H9 (cell line): Measurements from ENCODE around the gene ANP32B. TPM values are rescaled to one million over a fixed set of nuclear protein-coding genes. Genes with fewer than 3 reads are reported as not detected.

Source experiments
- DNase-seq: peaks from one replicate; pipeline ENCODE4 v3.0.0-alpha.2; 2017
- H2AFZ ChIP-seq: one replicate; pipeline ENCODE4 v1.6.1; 2013; ENCODE audit warnings: mild to moderate bottlenecking, low read length, control low read depth, moderate library complexity
- H2AK5ac ChIP-seq: 2 replicates; pipeline ENCODE4 v1.6.1; 2013; ENCODE audit warnings: low read length, control low read depth, mixed read lengths; ENCODE audit not compliant: insufficient read length
- H2BK120ac ChIP-seq: one replicate; pipeline ENCODE4 v1.6.1; 2013; ENCODE audit warnings: low read depth, mild to moderate bottlenecking, low read length, control low read depth, inconsistent platforms; ENCODE audit not compliant: poor library complexity, severe bottlenecking
- H2BK12ac ChIP-seq: 2 replicates; pipeline ENCODE4 v1.6.1; 2013; ENCODE audit warnings: low read length, control low read depth, mixed read lengths, low read depth; ENCODE audit not compliant: insufficient read length
- H2BK15ac ChIP-seq: 2 replicates; pipeline ENCODE4 v1.6.1; 2013; ENCODE audit warnings: low read depth, low read length, control low read depth
- H2BK20ac ChIP-seq: one replicate; pipeline ENCODE4 v1.6.1; 2013; ENCODE audit warnings: low read depth, mild to moderate bottlenecking, low read length, control low read depth, inconsistent platforms; ENCODE audit not compliant: poor library complexity, severe bottlenecking
- H2BK5ac ChIP-seq: 2 replicates; pipeline ENCODE4 v1.6.1; 2013; ENCODE audit warnings: low read length, control low read depth, mixed read lengths; ENCODE audit not compliant: insufficient read length
- H3K14ac ChIP-seq: 2 replicates; pipeline ENCODE4 v1.6.1; 2013; ENCODE audit warnings: low read length, control low read depth; ENCODE audit not compliant: insufficient read depth
- H3K18ac ChIP-seq: 2 replicates; pipeline ENCODE4 v1.6.1; 2013; ENCODE audit warnings: low read depth, mild to moderate bottlenecking, mixed read lengths, low read length, control low read depth; ENCODE audit not compliant: insufficient read length
- H3K23ac ChIP-seq: 2 replicates; pipeline ENCODE4 v1.6.1; 2013; ENCODE audit warnings: low read length, control low read depth, mixed read lengths, low read depth; ENCODE audit not compliant: insufficient read length
- H3K23me2 ChIP-seq: 2 replicates; pipeline ENCODE4 v1.6.1; 2013; ENCODE audit warnings: low read depth, mild to moderate bottlenecking, mixed read lengths, low read length, control low read depth; ENCODE audit not compliant: insufficient read length, poor library complexity, severe bottlenecking
- H3K27ac ChIP-seq: 2 replicates; pipeline ENCODE4 v1.5.1; 2013; ENCODE audit warnings: low read length, control low read depth, mixed read lengths, low read depth; ENCODE audit not compliant: insufficient read length
- H3K27me3 ChIP-seq: 2 replicates; pipeline ENCODE4 v1.6.1; 2013; ENCODE audit warnings: low read length, control low read depth, inconsistent platforms; ENCODE audit not compliant: insufficient read depth
- H3K4ac ChIP-seq: 2 replicates; pipeline ENCODE4 v1.6.1; 2013; ENCODE audit warnings: low read depth, mild to moderate bottlenecking, control low read depth, inconsistent platforms, low read length, moderate library complexity
- H3K4me1 ChIP-seq: 2 replicates; pipeline ENCODE4 v1.6.1; 2013; ENCODE audit warnings: low read length, control low read depth, inconsistent platforms; ENCODE audit not compliant: insufficient read depth
- H3K4me2 ChIP-seq: 2 replicates; pipeline ENCODE4 v1.6.1; 2013; ENCODE audit warnings: low read length, control low read depth, mixed read lengths; ENCODE audit not compliant: insufficient read length, insufficient read depth
- H3K56ac ChIP-seq: 2 replicates; pipeline ENCODE4 v1.6.1; 2013; ENCODE audit warnings: low read depth, mild to moderate bottlenecking, mixed read lengths, low read length, control low read depth; ENCODE audit not compliant: insufficient read length
- H3K79me1 ChIP-seq: 2 replicates; pipeline ENCODE4 v1.6.1; 2013; ENCODE audit warnings: low read depth, mild to moderate bottlenecking, moderate library complexity, low read length, control low read depth, inconsistent platforms; ENCODE audit not compliant: insufficient read depth, poor library complexity, severe bottlenecking
- H3K79me2 ChIP-seq: 2 replicates; pipeline ENCODE4 v1.6.1; 2013; ENCODE audit warnings: low read length, control low read depth, inconsistent platforms; ENCODE audit not compliant: insufficient read depth
- H3K9ac ChIP-seq: 2 replicates; pipeline ENCODE4 v1.6.1; 2013; ENCODE audit warnings: low read length, control low read depth, mixed read lengths; ENCODE audit not compliant: insufficient read length; ENCODE audit errors: extremely low read depth
- H3K9me3 ChIP-seq: one replicate; pipeline ENCODE4 v1.6.1; 2013; ENCODE audit warnings: low read depth, low read length, inconsistent platforms; ENCODE audit not compliant: control insufficient read depth
- H3T11ph ChIP-seq: one replicate; pipeline ENCODE4 v1.6.1; 2013; ENCODE audit warnings: mild to moderate bottlenecking, low read length, control low read depth, inconsistent platforms
- H4K20me1 ChIP-seq: one replicate; pipeline ENCODE4 v1.6.1; 2013; ENCODE audit not compliant: control insufficient read depth, insufficient read length, insufficient read depth
- H4K5ac ChIP-seq: 2 replicates; pipeline ENCODE4 v1.6.1; 2013; ENCODE audit warnings: low read depth, mild to moderate bottlenecking, mixed read lengths, low read length, control low read depth; ENCODE audit not compliant: insufficient read length
- H4K8ac ChIP-seq: replicated peaks from 2 replicates; pipeline ENCODE4 v1.6.1; 2013; ENCODE audit warnings: low read length, control low read depth, mixed read lengths, low read depth; ENCODE audit not compliant: insufficient read length
- H4K91ac ChIP-seq: 2 replicates; pipeline ENCODE4 v1.6.1; 2013; ENCODE audit warnings: low read depth, mild to moderate bottlenecking, moderate library complexity, mixed read lengths, low read length, control low read depth; ENCODE audit not compliant: insufficient read length
- H3K27ac Mint-ChIP-seq, 3 experiments: 2 replicates in 2 of 3; 3 replicates in 1 of 3; pipeline ENCODE4 v1.8.0; 2020 to 2021; ENCODE audit warnings: mixed read lengths in 3 of 3, mild to moderate bottlenecking in 1 of 3, moderate library complexity in 1 of 3
- H3K27me3 Mint-ChIP-seq: 2 replicates; pipeline ENCODE4 v1.8.0; 2021; ENCODE audit warnings: low read depth, mild to moderate bottlenecking, moderate library complexity, mixed read lengths
- H3K36me3 Mint-ChIP-seq, 3 experiments: 2 replicates in 2 of 3; 3 replicates in 1 of 3; pipeline ENCODE4 v1.8.0; 2020 to 2021; ENCODE audit warnings: low read depth in 3 of 3, mixed read lengths in 3 of 3; ENCODE audit not compliant: insufficient read depth in 1 of 3
- H3K4me1 Mint-ChIP-seq, 2 experiments: 2 replicates each; pipeline ENCODE4 v1.8.0; 2020; ENCODE audit warnings: mixed read lengths in 2 of 2
- H3K4me3 Mint-ChIP-seq, 2 experiments: 2 replicates in 1 of 2; 3 replicates in 1 of 2; pipeline ENCODE4 v1.8.0; 2020 to 2021; ENCODE audit warnings: mild to moderate bottlenecking in 2 of 2, mixed read lengths in 2 of 2, moderate library complexity in 1 of 2
- H3K9me3 Mint-ChIP-seq, 2 experiments: 2 replicates in 1 of 2; 3 replicates in 1 of 2; pipeline ENCODE4 v1.8.0; 2020; ENCODE audit warnings: mild to moderate bottlenecking in 2 of 2, mixed read lengths in 2 of 2, moderate library complexity in 1 of 2
- WGBS: extraction: QIAGEN DNeasy Blood & Tissue Kit; methylation state at CpG from one replicate; pipeline ENCODE4 v1.1.7; 2013; ENCODE audit warnings: missing lambda C conversion rate, low lambda C conversion rate, mixed read lengths; ENCODE audit not compliant: insufficient read length; ENCODE audit errors: extremely low coverage; 5-methylcytosine and 5-hydroxymethylcytosine counted together
- total RNA-seq: library from RNA; stranded (reverse); gene quantifications from 2 replicates; pipeline ENCODE4 v1.2.1, GENCODE V29; 2021
- TF ChIP-seq, protein P1 (sequence below): fragments of 200-600 bp; sonication (generic); conservative IDR thresholded peaks from 3 replicates; pipeline ENCODE4 v1.8.0; 2021; ENCODE audit warnings: antibody characterized with exemption, mild to moderate bottlenecking

The ANP32B gene
- total RNA-seq, 1 experiment from 2014 or later, result 91.6 TPM

DNA sequence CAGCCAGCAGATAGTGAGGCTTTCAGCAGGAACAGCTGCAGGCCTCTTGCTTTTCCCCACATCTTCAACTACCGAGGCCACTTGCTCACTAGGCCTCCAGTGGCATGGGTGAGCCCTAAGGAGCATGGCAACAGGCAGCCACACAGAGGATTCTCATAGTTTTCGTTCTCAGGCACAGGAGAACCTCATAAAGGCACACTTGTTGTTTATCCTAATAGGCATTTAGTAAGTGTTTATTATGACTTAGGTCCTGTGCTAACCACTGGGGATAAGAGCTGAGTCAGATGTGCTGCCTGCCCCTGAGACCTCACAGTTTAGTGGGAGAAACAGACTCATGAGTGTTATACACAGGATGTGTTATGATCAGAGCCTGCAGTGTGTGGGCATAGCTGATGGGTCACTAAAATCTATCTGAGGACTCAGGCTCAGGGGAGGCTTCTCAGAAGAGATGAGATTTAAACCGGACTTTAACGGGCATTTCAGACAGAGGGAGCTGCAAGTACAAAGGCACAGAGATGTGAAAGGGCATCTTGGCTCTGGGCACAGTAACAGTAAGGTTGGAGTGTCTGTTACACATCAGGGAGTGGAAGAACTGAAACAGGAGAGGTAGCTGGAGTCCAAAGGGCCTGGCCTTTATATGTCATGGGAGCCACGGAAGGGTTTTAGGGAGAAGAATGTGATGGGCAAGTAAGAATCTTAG is 24.2 kb upstream of the ANP32B start:
- Histone ChIP-seq H4K91ac (no peak overlapping the region), H4K8ac (no peak overlapping the region), H3K27me3 (no peaks in the 10 kb centered on the region), H4K5ac (no peak overlapping the region), H3K9me3 (no peaks in the 10 kb centered on the region), H2BK15ac (no peak overlapping the region), H3K4ac (no peak overlapping the region), H3K27ac (no peak overlapping the region), H2BK5ac (no peak overlapping the region), H3K4me2 (no peak overlapping the region), H2AFZ (no peak overlapping the region), H2AK5ac (no peak overlapping the region), H3K56ac (no peak overlapping the region), H3K18ac (no peak overlapping the region), H3K79me2 (no peaks in the 10 kb centered on the region), H2BK12ac (no peak overlapping the region), H3K79me1 (no peaks in the 10 kb centered on the region), H3K9ac (no peak overlapping the region), H3K23me2 (no peaks in the 10 kb centered on the region), H4K20me1 (no peaks in the 10 kb centered on the region), H2BK20ac (no peak overlapping the region), H3K23ac (no peak overlapping the region), H2BK120ac (no peak overlapping the region), H3K14ac (no peak overlapping the region), H3T11ph (no peak overlapping the region), H3K4me1 (no peaks in the 10 kb centered on the region)
- Mint-ChIP-seq H3K27ac (no peak overlapping the region), H3K4me3 (no peak overlapping the region), H3K9me3 (no peaks in the 10 kb centered on the region), H3K27me3 (peaks cover 49% of the 10 kb centered on the region), H3K36me3 (no peaks in the 10 kb centered on the region), H3K4me1 (no peaks in the 10 kb centered on the region)
- TF ChIP-seq, protein P1, sequence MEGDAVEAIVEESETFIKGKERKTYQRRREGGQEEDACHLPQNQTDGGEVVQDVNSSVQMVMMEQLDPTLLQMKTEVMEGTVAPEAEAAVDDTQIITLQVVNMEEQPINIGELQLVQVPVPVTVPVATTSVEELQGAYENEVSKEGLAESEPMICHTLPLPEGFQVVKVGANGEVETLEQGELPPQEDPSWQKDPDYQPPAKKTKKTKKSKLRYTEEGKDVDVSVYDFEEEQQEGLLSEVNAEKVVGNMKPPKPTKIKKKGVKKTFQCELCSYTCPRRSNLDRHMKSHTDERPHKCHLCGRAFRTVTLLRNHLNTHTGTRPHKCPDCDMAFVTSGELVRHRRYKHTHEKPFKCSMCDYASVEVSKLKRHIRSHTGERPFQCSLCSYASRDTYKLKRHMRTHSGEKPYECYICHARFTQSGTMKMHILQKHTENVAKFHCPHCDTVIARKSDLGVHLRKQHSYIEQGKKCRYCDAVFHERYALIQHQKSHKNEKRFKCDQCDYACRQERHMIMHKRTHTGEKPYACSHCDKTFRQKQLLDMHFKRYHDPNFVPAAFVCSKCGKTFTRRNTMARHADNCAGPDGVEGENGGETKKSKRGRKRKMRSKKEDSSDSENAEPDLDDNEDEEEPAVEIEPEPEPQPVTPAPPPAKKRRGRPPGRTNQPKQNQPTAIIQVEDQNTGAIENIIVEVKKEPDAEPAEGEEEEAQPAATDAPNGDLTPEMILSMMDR, result no peak
- no peak for DNase-seq
- WGBS, result no CpG with 5 or more reads among the region's 5 CpGs
